HG02981 (cell line): Measurements from ENCODE around the gene MPZ.
"Not testable (repeated sequence)": the region's sequence is repeated elsewhere in the genome, so short reads cannot be mapped to it uniquely, and the experiment has no call there.

ENCODE experiments used
- ATAC-seq: cut with Tn5 transposase; IDR thresholded peaks from one replicate; pipeline ENCODE4 v1.9.1; 2021; ENCODE audit warnings: mild to moderate bottlenecking, moderate library complexity; ENCODE audit not compliant: unreplicated experiment

Gene MPZ

DNA sequence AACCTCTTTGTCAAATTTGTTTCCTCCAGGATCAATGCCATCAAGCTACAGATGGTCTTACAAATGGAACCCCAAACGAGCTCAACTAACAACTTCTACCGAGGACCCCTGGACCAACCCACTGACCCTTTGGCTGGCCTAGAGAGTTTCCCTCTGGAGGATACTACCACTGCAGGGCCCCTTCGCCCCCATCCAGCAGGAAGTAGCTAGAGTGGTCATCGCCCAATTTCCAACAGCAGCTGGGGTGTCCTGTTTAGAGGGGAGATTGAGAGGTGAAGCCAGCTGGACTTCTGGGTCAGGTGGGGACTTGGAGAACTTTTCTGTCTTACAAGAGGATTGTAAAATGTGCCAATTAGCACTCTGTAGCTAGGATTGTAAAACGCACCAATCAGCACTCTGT, 52.7 kb downstream of the MPZ start:
- ATAC-seq = not testable (repeated sequence)

- not testable (repeated sequence) for ATAC-seq
Measured at GRCh38 chr1:161255955-161256520, 53.7 kb downstream of the MPZ start.

- ATAC-seq = not testable (repeated sequence)
Measured at GRCh38 chr1:161255302-161255701, 54.5 kb downstream of the MPZ start.
